OCI-LY1 (cell line): ENCODE results near the gene DTNBP1.

Experiments used
- H2AFZ ChIP-seq: fragments of 200-600 bp; sonication (generic), shearing (Covaris generic); 2 replicates; pipeline ENCODE4 v1.6.0; 2014; ENCODE audit warnings: antibody characterized with exemption, mild to moderate bottlenecking, low read length
- H3F3A ChIP-seq: fragments of 200-600 bp; sonication (generic), shearing (Covaris generic); 2 replicates; pipeline ENCODE4 v1.6.0; 2014; ENCODE audit warnings: mild to moderate bottlenecking, antibody characterized with exemption, low read length, moderate library complexity; ENCODE audit not compliant: insufficient read depth
- H3K27ac ChIP-seq: fragments of 200-600 bp; sonication (generic); 2 replicates; pipeline ENCODE4 v1.5.1; 2014; ENCODE audit warnings: low read length, mixed run types, mild to moderate bottlenecking, low read depth; ENCODE audit not compliant: poor library complexity, severe bottlenecking
- H3K27me3 ChIP-seq: fragments of 200-600 bp; sonication (generic); 2 replicates; pipeline ENCODE4 v1.6.0; 2014; ENCODE audit warnings: antibody characterized with exemption, mild to moderate bottlenecking, low read length, moderate library complexity; ENCODE audit not compliant: insufficient read depth
- H3K36me3 ChIP-seq: fragments of 200-600 bp; sonication (generic); 2 replicates; pipeline ENCODE4 v1.6.1; 2014; ENCODE audit warnings: mild to moderate bottlenecking, antibody characterized with exemption, low read length, moderate library complexity, mixed read lengths; ENCODE audit not compliant: insufficient read depth
- H3K4me1 ChIP-seq: fragments of 200-600 bp; sonication (generic); 2 replicates; pipeline ENCODE4 v1.5.1; 2014; ENCODE audit warnings: mild to moderate bottlenecking, low read length, moderate library complexity; ENCODE audit not compliant: insufficient read depth, severe bottlenecking
- H3K4me2 ChIP-seq: fragments of 200-600 bp; sonication (generic), shearing (Covaris generic); 2 replicates; pipeline ENCODE4 v1.6.1; 2014; ENCODE audit warnings: low read length
- H3K4me3 ChIP-seq: fragments of 200-600 bp; sonication (generic); 2 replicates; pipeline ENCODE4 v1.5.1; 2014; ENCODE audit warnings: low read length, low read depth, mild to moderate bottlenecking, mixed read lengths; ENCODE audit not compliant: poor library complexity, severe bottlenecking
- H3K79me2 ChIP-seq: fragments of 200-600 bp; shearing (Covaris generic); 2 replicates; pipeline ENCODE4 v1.6.1; 2016; ENCODE audit warnings: mixed run types, low read length, mixed read lengths; ENCODE audit not compliant: insufficient read depth
- H3K9ac ChIP-seq: fragments of 200-600 bp; sonication (generic), shearing (Covaris generic); 2 replicates; pipeline ENCODE4 v1.6.1; 2014; ENCODE audit warnings: mild to moderate bottlenecking, low read length, mixed read lengths
- H3K9me2 ChIP-seq: fragments of 200-600 bp; sonication (generic), shearing (Covaris generic); 2 replicates; pipeline ENCODE4 v1.6.1; 2014; ENCODE audit warnings: low read depth, mild to moderate bottlenecking, low read length, mixed read lengths
- H3K9me3 ChIP-seq: fragments of 200-600 bp; shearing (Covaris generic); 2 replicates; pipeline ENCODE4 v1.6.1; 2014; ENCODE audit warnings: low read length, mixed read lengths
- H4K20me1 ChIP-seq: fragments of 200-600 bp; sonication (generic), shearing (Covaris generic); 2 replicates; pipeline ENCODE4 v1.6.0; 2016; ENCODE audit warnings: mild to moderate bottlenecking, low read length; ENCODE audit not compliant: insufficient read depth
- CTCF ChIP-seq: fragments of 200-600 bp; sonication (generic), shearing (Covaris generic); IDR thresholded peaks from 2 replicates; pipeline ENCODE4 v1.5.1; 2017; ENCODE audit warnings: mild to moderate bottlenecking, antibody characterized with exemption, low read length, moderate library complexity, mixed read lengths
- EZH2 ChIP-seq: fragments of 200-600 bp; sonication (generic), shearing (Covaris generic); IDR thresholded peaks from 2 replicates; pipeline ENCODE4 v1.8.0; 2017; ENCODE audit warnings: borderline replicate concordance, mixed run types, mild to moderate bottlenecking, antibody characterized with exemption, low read length, moderate library complexity, mixed read lengths

DTNBP1 gene

DNA sequence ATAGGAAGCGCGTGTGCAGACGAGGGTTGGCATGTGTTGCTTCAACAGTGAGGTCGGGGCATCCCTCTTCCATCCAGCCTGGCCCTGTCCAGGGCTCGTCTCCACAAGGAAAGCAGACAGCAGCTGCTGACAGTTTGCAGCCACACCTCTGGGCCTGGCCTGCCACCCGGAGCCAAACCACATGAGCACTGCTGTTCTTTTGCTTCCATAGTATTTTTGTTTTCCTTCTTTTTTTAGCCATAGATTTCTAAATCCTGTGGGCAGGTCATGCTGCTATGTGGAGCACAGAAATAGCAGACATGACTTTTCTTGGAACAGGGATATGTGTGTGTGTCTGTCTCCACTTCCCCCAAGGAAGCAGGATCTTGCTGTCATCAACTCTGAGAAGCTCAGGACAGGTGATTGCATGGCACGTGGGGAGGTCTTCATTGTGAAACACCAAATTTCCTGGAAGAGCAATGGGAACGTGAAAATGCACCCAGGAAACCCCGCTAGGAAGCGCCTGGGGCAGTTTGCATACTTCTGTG lies 167.4 kb downstream of the DTNBP1 start:
- no peaks in the 10 kb centered on the region for H4K20me1 ChIP-seq
- no peaks in the 10 kb centered on the region for H3K9me3 ChIP-seq
- H2AFZ ChIP-seq: no peak overlapping the region
- H3K27me3 ChIP-seq: no peaks in the 10 kb centered on the region
- no peaks in the 10 kb centered on the region for H3K4me1 ChIP-seq
- H3K36me3 ChIP-seq: no peaks in the 10 kb centered on the region
- no peak overlapping the region for H3K27ac ChIP-seq
- H3K79me2 ChIP-seq: no peaks in the 10 kb centered on the region
- H3K9me2 ChIP-seq: no peaks in the 10 kb centered on the region
- H3K4me2 ChIP-seq: no peak overlapping the region
- H3K9ac ChIP-seq: no peak overlapping the region
- TF ChIP-seq EZH2 (no peak), CTCF (no peak)
- no peaks in the 10 kb centered on the region for H3F3A ChIP-seq
- no peak overlapping the region for H3K4me3 ChIP-seq

GRCh38 chr6:15493437-15494168 lies 169.2 kb downstream of the DTNBP1 start:
- Histone ChIP-seq H3K36me3 (no peaks in the 10 kb centered on the region), H3F3A (no peaks in the 10 kb centered on the region), H3K9me3 (no peaks in the 10 kb centered on the region), H3K9me2 (no peaks in the 10 kb centered on the region), H3K9ac (no peak overlapping the region), H3K4me1 (no peaks in the 10 kb centered on the region), H3K79me2 (no peaks in the 10 kb centered on the region), H3K27ac (no peak overlapping the region), H4K20me1 (no peaks in the 10 kb centered on the region), H2AFZ (no peak overlapping the region), H3K4me2 (no peak overlapping the region), H3K4me3 (no peak overlapping the region), H3K27me3 (no peaks in the 10 kb centered on the region)
- TF ChIP-seq CTCF (no peak), EZH2 (no peak)

DNA sequence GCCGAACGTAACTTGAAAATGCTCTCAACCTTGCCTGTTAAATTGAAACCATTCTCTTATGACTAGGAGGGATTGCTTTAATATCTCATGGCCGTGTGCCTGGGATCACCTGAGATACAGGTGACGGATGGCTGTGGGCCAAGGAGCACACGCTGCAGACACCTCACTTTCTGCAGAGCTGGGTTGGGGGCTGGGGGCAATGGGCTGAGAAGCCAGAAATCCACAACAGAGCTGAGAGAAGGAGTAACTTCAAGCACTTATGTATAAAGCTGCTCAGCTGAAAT lies 170.9 kb downstream of the DTNBP1 start:
- H3F3A ChIP-seq: no peaks in the 10 kb centered on the region
- no peaks in the 10 kb centered on the region for H3K27me3 ChIP-seq
- TF ChIP-seq CTCF (no peak), EZH2 (no peak)
- no peak overlapping the region for H3K27ac ChIP-seq
- H4K20me1 ChIP-seq: no peaks in the 10 kb centered on the region
- no peaks in the 10 kb centered on the region for H3K9me2 ChIP-seq
- no peak overlapping the region for H2AFZ ChIP-seq
- no peak overlapping the region for H3K4me2 ChIP-seq
- no peak overlapping the region for H3K4me3 ChIP-seq
- no peaks in the 10 kb centered on the region for H3K36me3 ChIP-seq
- no peak overlapping the region for H3K9ac ChIP-seq
- H3K4me1 ChIP-seq: no peaks in the 10 kb centered on the region
- no peaks in the 10 kb centered on the region for H3K79me2 ChIP-seq
- H3K9me3 ChIP-seq: no peaks in the 10 kb centered on the region
